CD14-positive monocyte (primary cell): ENCODE results near the gene SPATA6L. TPM values are rescaled to one million over a fixed set of nuclear protein-coding genes. Genes with fewer than 3 reads are reported as not detected.

Experiments used
- DNase-seq, 3 donors: peaks; one replicate each; pipeline ENCODE4 v3.0.0-alpha.2; 2011 to 2022
- H2AFZ ChIP-seq: 2 replicates; pipeline ENCODE4 v1.6.0; 2012; ENCODE audit warnings: mild to moderate bottlenecking, low read depth, low read length, inconsistent platforms; ENCODE audit not compliant: insufficient read depth, poor library complexity, severe bottlenecking
- H3K27ac ChIP-seq, 2 donors: 1 replicate in 1 of 2; 2 replicates in 1 of 2; pipeline ENCODE4 v1.5.1; 2012 to 2013; ENCODE audit warnings: low read length in 2 of 2, control low read depth in 1 of 2, inconsistent platforms in 1 of 2, low read depth in 1 of 2, mild to moderate bottlenecking in 1 of 2
- H3K27me3 ChIP-seq, 2 donors: one replicate each; pipeline versions ENCODE4 v1.6.0 to v1.6.1; 2011 to 2013; ENCODE audit warnings: low read length in 2 of 2; ENCODE audit not compliant: control insufficient read depth in 2 of 2, insufficient read depth in 2 of 2
- H3K36me3 ChIP-seq, 2 donors: replicated peaks in 1 of 2; 1 replicate in 1 of 2; 2 replicates in 1 of 2; pipeline versions ENCODE4 v1.5.1 to v1.6.1; 2012 to 2013; ENCODE audit warnings: low read length in 2 of 2, control low read depth in 1 of 2, inconsistent platforms in 1 of 2, mild to moderate bottlenecking in 1 of 2; ENCODE audit not compliant: insufficient read depth in 2 of 2, control insufficient read depth in 1 of 2
- H3K4me1 ChIP-seq, 2 donors: 1 replicate in 1 of 2; 2 replicates in 1 of 2; pipeline versions ENCODE4 v1.5.1 to v1.6.1; 2012 to 2013; ENCODE audit warnings: low read length in 2 of 2, control low read depth in 1 of 2, inconsistent platforms in 1 of 2, mild to moderate bottlenecking in 1 of 2, moderate library complexity in 1 of 2; ENCODE audit not compliant: insufficient read depth in 2 of 2, control insufficient read depth in 1 of 2
- H3K4me2 ChIP-seq: replicated peaks from 2 replicates; pipeline ENCODE3; 2012; ENCODE audit warnings: low read length, moderate library complexity, mild to moderate bottlenecking; ENCODE audit not compliant: poor library complexity, severe bottlenecking; ENCODE audit errors: extremely low read depth
- H3K4me3 ChIP-seq, 3 experiments: fragments of 200-600 bp in 1 of 3; sonication (generic) in 1 of 3; replicated peaks in 1 of 3; 1 replicate in 2 of 3; 2 replicates in 1 of 3; pipeline ENCODE4 v1.5.1; 2011 to 2013; ENCODE audit warnings: low read length in 3 of 3, mild to moderate bottlenecking in 3 of 3, control low read depth in 2 of 3, low read depth in 2 of 3, inconsistent platforms in 1 of 3, moderate library complexity in 1 of 3
- H3K79me2 ChIP-seq: 2 replicates; pipeline ENCODE4 v1.6.0; 2012; ENCODE audit warnings: mild to moderate bottlenecking, control low read depth, inconsistent platforms, low read length, moderate library complexity; ENCODE audit not compliant: insufficient read depth
- H3K9ac ChIP-seq: 2 replicates; pipeline ENCODE4 v1.6.0; 2017; ENCODE audit warnings: low read length, mild to moderate bottlenecking; ENCODE audit not compliant: insufficient read depth, poor library complexity, severe bottlenecking
- H3K9me3 ChIP-seq, 2 donors: replicated peaks in 1 of 2; 1 replicate in 1 of 2; 2 replicates in 1 of 2; pipeline versions ENCODE4 v1.5.1 to v1.6.1; 2012 to 2013; ENCODE audit warnings: low read length in 2 of 2, control low read depth in 1 of 2; ENCODE audit not compliant: control insufficient read depth in 1 of 2, insufficient read depth in 1 of 2
- H4K20me1 ChIP-seq: 2 replicates; pipeline ENCODE4 v1.6.0; 2012; ENCODE audit warnings: mild to moderate bottlenecking, low read length, control low read depth, moderate library complexity; ENCODE audit not compliant: insufficient read depth
- H3K27ac Mint-ChIP-seq, 7 donors: one replicate each; pipeline ENCODE4 v1.8.0; 2020; ENCODE audit warnings: mild to moderate bottlenecking in 7 of 7, mixed read lengths in 7 of 7, moderate library complexity in 6 of 7, inconsistent platforms in 2 of 7
- H3K27me3 Mint-ChIP-seq, 3 donors: one replicate each; pipeline ENCODE4 v1.8.0; 2021 to 2022; ENCODE audit warnings: low read depth in 3 of 3, mild to moderate bottlenecking in 3 of 3, mixed read lengths in 3 of 3, moderate library complexity in 3 of 3, inconsistent platforms in 1 of 3
- H3K36me3 Mint-ChIP-seq, 2 donors: one replicate each; pipeline ENCODE4 v1.8.0; 2020; ENCODE audit warnings: mixed read lengths in 2 of 2, inconsistent platforms in 1 of 2, mild to moderate bottlenecking in 1 of 2
- H3K4me1 Mint-ChIP-seq: one replicate; pipeline ENCODE4 v1.8.0; 2020; ENCODE audit warnings: mild to moderate bottlenecking, mixed read lengths
- H3K4me3 Mint-ChIP-seq, 2 donors: one replicate each; pipeline ENCODE4 v1.8.0; 2020; ENCODE audit warnings: mild to moderate bottlenecking in 2 of 2, mixed read lengths in 2 of 2, moderate library complexity in 1 of 2
- H3K9me3 Mint-ChIP-seq, 7 donors: one replicate each; pipeline ENCODE4 v1.8.0; 2020 to 2022; ENCODE audit warnings: mixed read lengths in 7 of 7, mild to moderate bottlenecking in 6 of 7, moderate library complexity in 6 of 7, inconsistent platforms in 2 of 7
- WGBS: methylation state at CpG from one replicate; pipeline ENCODE4 v1.1.5; 2013; ENCODE audit warnings: missing lambda C conversion rate; ENCODE audit not compliant: insufficient coverage; 5-methylcytosine and 5-hydroxymethylcytosine counted together
- intact Hi-C, 2 donors: fragments of 100-400 bp; cut with micrococcal nuclease; formaldehyde crosslinking; loops; one replicate each; pipeline versions ENCODE4 v1.15.0 to v1.15.1; 2023
- polyA plus RNA-seq, 3 donors: library from polyadenylated mRNA; depleted of rRNA in 1 of 3; unstranded in 2 of 3; stranded (reverse) in 1 of 3; fragments of 300-500 nt in 2 of 3; fragments of >200 nt in 1 of 3; fragmentation: Illumina TruSeq in 2 of 3; gene quantifications; 1 replicate in 2 of 3; 2 replicates in 1 of 3; pipeline ENCODE4 v1.2.3, GENCODE V29; 2012 to 2021
- TF ChIP-seq, protein P1 (sequence below): fragments of 200-600 bp; IDR thresholded peaks from one replicate; pipeline ENCODE4 v1.8.0; 2022; ENCODE audit warnings: antibody characterized with exemption, mild to moderate bottlenecking

The SPATA6L gene
- polyA plus RNA-seq, 3 donors: not detected

GRCh38 chr9:4689687-4690104 is 23.4 kb upstream of the SPATA6L start:
- Mint-ChIP-seq H3K36me3 (peaks cover 54 to 70% of the 10 kb centered on the region in 2 donors), H3K4me1 (no peaks in the 10 kb centered on the region), H3K27ac (no peak overlapping the region), H3K27me3 (no peaks in the 10 kb centered on the region), H3K9me3 (no peaks in the 10 kb centered on the region), H3K4me3 (no peak overlapping the region)
- Histone ChIP-seq H2AFZ (no peak overlapping the region), H3K9ac (no peak overlapping the region), H3K36me3 (peaks cover 58 to 80% of the 10 kb centered on the region in 2 donors), H3K4me1 (no peaks in the 10 kb centered on the region), H3K4me2 (no peak overlapping the region), H3K4me3 (no peak overlapping the region), H3K79me2 (peaks cover 5% of the 10 kb centered on the region), H3K27me3 (no peaks in the 10 kb centered on the region), H3K9me3 (no peaks in the 10 kb centered on the region), H3K27ac (no peak overlapping the region), H4K20me1 (no peaks in the 10 kb centered on the region)
- no peak for DNase-seq
- 100% methylated on average over 1 of the region's 1 CpG for WGBS
- intact Hi-C loops: no loop called here
- TF ChIP-seq, protein P1, sequence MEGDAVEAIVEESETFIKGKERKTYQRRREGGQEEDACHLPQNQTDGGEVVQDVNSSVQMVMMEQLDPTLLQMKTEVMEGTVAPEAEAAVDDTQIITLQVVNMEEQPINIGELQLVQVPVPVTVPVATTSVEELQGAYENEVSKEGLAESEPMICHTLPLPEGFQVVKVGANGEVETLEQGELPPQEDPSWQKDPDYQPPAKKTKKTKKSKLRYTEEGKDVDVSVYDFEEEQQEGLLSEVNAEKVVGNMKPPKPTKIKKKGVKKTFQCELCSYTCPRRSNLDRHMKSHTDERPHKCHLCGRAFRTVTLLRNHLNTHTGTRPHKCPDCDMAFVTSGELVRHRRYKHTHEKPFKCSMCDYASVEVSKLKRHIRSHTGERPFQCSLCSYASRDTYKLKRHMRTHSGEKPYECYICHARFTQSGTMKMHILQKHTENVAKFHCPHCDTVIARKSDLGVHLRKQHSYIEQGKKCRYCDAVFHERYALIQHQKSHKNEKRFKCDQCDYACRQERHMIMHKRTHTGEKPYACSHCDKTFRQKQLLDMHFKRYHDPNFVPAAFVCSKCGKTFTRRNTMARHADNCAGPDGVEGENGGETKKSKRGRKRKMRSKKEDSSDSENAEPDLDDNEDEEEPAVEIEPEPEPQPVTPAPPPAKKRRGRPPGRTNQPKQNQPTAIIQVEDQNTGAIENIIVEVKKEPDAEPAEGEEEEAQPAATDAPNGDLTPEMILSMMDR: no peak

GRCh38 chr9:4689021-4689420 is 22.7 kb upstream of the SPATA6L start:
- DNase-seq: no peak
- WGBS: 71% methylated on average over 1 of the region's 2 CpGs

More at GRCh38 chr9:4689021-4689420, 22.7 kb upstream of the SPATA6L start:
- Histone ChIP-seq H3K4me1 (no peaks in the 10 kb centered on the region), H3K4me3 (no peak overlapping the region), H3K9ac (no peak overlapping the region), H3K36me3 (peaks cover 54 to 74% of the 10 kb centered on the region in 2 donors), H2AFZ (no peak overlapping the region), H4K20me1 (no peaks in the 10 kb centered on the region), H3K27me3 (no peaks in the 10 kb centered on the region), H3K27ac (no peak overlapping the region), H3K79me2 (peaks cover 5% of the 10 kb centered on the region), H3K4me2 (no peak overlapping the region), H3K9me3 (no peaks in the 10 kb centered on the region)
- H3K4me1 Mint-ChIP-seq: no peaks in the 10 kb centered on the region
- TF ChIP-seq, protein P1: no peak
- intact Hi-C loops: no loop called here
- peaks cover 49 to 64% of the 10 kb centered on the region in 2 donors for H3K36me3 Mint-ChIP-seq
- no peaks in the 10 kb centered on the region for H3K27me3 Mint-ChIP-seq
- no peaks in the 10 kb centered on the region for H3K9me3 Mint-ChIP-seq
- peak overlapping the region in 2 of 7 donors; percentile 40 to 71 for H3K27ac Mint-ChIP-seq
- no peak overlapping the region for H3K4me3 Mint-ChIP-seq
